IPS-NIHi7 (cell line): ENCODE results near the gene TTLL11.

Experiments used
- DNase-seq: peaks from one replicate; pipeline ENCODE4 v3.0.0; 2012; ENCODE audit warnings: mixed read lengths; ENCODE audit errors: extremely low spot score

TTLL11 gene

DNA sequence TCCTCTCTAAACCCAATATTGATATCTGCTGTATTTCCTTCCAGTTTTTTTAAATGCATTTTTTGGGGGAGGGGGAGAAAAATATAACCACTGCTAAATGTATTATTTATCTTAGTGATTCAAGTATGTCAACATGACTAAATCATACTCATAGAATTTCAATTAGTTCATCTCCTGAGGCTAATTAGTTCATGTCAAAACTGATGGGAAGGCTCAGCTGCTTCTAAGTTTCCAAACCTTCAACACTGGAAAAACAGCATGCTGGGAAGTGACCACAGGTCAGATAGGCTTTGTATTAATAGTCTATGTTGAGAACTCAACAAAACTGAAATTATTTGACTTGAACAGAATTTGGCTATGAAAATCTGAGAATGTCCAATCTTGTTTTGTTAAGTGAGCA lies 118.7 kb downstream of the TTLL11 start:
- no peak for DNase-seq

DNA sequence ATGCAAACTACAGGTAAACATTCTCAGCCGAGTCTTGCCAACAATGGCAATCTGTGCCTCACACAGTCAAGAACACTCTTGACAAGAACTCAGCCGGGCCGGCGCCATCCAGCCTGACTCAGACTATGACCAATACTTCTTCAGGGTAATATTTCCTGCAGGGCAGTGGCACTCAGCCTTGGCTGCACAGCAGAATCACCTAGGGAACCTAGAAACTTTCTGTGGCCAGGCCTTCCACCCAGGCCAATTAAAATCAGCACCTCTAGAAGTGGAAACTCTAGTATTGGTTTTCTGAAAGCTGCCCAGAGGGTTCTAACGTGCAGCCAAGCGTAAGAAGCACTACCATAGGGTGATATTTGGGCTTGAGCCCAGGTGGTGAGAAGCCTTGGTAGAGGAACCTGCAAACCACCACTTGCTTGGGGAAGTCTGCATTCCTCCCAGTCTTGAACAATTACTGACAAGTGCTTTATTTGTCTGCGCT lies 120.6 kb downstream of the TTLL11 start:
- no peak for DNase-seq

DNA sequence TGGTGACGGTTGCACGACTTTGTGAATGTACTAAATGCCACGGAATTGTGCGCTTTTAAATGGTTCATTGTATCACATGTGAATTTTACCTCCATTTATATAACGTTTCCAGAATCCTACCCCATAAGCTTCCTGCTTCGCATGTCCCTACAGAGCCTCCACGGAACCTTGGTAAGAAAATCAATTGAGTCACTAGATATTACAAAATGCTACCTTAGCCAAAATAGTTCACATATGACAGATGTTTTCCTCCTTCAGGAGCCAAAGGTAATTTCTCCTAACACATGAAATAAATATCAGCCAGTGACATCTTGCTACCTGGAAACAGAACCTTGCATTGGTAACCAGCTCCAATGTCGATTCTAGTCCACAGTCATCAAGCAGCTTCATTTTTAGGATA lies 125.1 kb downstream of the TTLL11 start:
- DNase-seq: no peak

DNA sequence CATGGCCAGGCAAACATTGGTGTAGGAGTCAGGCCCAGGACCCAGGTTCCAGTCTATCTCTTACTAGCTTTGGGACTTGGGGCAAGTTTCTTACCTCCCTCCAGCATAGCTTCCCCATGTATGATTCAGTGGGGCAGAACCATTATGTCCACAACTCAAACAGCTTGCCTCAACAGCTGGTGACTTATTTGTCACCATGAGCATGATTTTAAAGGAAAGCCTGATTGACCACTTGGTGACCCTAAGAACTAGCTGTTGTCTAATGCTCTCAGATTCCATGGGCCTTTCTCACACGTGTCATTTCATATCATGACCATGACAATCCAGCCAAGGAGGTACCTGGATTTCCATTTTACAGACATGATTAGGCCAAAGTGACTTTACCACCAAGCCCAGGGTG lies 126.4 kb downstream of the TTLL11 start:
- DNase-seq: no peak

DNA sequence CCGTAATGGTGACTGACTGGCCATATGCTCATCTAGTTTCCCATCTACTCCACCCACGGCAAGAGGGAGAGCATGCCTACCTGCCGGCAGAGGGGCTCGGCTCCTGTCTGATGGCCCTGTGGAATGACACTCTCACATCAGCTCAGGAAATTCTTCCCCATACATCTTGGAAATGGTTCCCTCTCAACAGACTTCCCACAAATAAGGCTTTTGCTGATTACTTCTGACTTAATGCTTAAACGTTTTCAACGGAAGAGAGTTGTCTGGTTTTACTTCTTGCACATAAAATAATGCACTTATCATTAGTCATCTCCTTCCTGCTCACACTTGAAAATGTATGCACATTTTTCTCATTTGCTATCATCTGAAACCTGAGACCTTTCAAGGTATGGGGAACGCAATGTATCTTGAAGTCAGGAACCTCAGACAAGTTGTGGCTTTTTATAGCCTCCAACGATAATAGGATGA lies 129.5 kb downstream of the TTLL11 start:
- DNase-seq: no peak

DNA sequence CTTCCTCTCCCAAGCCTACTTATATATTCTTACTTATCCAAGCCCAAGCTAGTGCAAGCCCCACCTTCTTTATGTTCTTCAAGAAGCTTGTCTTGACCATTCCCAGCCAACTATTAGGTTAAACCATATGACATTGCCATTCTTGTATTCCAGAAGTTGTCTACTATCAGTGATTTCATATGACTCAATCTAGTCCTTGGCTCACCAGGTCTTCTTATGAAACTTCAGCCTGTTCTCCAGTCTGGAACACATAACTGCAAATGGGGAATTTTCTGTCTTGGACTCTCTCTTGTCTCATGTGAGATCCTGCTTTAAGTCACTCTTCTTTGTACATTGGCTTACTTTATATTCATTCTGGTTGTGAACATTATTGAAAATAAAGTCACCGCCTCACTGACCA lies 130.7 kb downstream of the TTLL11 start:
- no peak for DNase-seq

DNA sequence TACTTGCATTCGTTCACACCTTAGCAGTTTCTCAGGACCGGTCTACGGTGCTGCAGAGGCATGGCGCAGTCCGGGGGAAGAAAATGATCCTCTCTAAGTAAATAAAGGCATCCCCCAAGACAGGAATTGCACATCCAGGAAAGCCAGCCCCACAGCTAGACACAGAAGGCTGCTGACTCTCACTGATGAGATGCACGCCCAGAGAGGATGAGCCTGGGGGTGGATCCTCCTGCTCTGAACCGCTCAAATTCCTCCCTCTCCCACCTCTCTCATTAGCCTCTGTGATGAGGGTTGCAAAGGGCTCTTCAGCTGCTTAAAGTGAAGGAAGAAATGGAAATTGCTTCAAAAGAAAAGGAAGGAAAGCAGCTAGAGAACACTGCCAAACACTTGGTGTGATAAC lies 132.4 kb downstream of the TTLL11 start:
- DNase-seq: no peak

DNA sequence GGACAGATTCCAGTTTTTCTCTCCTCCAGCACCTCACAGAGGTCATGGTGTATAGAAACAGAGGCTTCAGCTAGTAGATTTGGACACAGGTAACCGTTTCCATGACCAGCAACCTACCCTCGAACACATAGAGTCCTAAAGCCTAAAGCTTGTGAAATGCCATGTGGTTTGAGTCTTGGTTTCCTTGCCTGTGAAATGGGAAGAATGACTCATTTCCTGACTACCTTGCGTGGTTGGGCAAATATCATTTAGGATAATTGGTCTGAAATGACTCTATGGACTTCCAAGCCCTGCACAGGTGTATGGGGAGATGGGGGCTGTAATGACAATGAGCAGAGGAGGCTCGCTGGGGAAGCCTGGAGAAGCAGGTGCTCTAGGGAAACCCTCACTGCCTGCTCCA lies 134.6 kb downstream of the TTLL11 start:
- no peak for DNase-seq

DNA sequence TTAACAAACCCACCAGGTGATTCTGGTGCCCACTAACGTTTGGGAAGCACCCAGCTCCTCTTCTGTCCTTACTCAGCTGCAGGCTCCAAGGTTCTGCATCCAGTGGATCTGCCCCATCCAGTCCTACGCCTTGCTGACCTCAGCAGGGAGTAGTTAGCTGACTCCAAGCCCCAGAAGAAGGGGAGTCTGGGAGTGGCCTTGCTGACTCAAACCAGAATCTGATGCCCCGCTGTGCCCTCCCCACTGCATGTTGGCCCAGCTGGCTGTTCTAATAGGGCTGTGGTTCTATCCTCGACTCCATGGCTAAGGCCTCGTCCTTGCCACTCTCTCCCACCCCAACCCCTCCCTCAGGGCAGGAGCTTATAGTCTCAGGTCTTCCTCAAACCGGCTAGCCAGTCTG lies 136.3 kb downstream of the TTLL11 start:
- no peak for DNase-seq

DNA sequence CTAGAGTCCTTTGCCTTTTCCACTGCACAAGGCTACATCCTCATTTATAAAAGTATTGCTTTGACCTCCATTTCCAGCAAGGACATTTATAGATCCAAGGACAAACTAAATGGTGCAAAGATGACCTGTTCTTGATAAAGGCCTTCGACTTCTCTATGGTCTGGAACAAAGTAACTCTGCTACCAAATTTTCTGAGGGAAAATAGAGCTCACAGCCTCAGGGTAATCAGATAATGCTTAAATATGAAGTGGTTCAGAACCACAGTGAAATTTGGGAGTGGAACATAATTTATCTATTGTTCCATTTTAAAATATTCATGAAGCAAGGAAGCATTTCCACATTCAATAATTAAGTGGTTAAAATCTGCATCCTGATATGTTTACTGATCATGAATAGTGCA lies 137.5 kb downstream of the TTLL11 start:
- DNase-seq: no peak

DNA sequence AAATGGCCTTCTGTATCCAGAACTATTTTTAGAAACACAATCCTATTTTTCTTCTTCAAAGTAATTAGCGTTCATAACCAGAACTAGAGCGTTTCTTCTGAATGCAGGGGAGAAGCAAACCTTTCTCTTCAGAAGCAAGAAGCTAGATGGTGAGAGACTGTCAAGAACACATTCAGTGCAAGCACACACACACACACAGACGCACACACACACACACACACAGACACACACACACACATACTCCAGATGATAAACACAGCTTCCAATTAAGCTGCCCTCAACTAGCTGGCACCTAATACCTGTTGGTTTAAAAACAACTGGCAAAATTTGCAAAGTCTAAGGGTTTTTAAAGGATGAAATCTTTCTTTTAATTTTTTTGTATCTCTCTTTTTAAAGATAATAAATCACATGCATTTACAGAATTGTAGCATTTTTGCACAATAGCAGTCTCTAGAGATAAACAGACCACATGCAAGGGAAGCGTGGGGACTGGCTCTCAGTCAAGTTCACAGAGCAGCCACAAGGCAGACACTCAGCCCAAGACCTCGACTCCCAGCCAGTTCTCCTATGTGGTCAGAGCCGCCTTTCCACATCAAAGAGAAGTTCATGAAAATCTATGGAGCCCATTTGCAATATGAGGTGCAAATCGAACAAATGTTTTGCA lies 138.5 kb downstream of the TTLL11 start:
- no peak for DNase-seq

DNA sequence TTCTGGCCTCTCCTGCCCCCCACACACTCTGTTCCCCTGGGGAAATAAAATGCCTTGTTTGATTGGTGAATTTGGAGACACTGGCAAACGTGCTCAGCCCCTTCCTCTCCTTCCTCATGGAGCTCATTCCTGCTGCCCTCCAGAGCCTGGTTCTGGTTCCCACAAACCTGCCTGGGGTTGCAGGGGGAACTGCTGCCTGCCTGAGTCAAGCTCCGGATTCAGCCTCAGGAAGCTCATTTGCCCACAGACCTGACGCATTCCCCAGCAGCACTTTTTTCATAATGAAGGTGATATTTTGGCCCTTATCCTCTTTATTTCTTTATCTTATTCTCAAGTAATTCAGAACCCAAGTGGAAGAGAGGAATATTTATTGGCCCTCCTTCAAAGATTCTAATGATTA lies 140.5 kb downstream of the TTLL11 start:
- DNase-seq: no peak

DNA sequence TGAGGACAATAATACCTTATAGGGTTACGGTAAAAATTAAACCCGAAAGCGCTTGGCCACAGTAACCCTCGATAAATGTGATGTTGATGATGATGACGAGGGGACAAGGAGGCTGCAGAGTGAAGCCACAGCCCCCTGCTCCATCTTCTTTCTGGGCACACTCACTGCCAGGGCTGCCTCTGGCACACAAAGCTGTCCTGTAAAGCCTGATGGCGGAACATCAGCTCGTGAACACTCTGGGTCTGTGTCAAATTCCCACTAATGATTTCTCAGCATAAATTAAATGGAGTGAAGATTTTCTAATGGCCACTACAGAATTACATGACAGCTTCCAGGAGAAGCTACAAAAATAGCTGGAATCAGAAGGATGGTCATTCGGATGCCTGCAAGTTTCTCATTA lies 142.2 kb downstream of the TTLL11 start:
- no peak for DNase-seq

DNA sequence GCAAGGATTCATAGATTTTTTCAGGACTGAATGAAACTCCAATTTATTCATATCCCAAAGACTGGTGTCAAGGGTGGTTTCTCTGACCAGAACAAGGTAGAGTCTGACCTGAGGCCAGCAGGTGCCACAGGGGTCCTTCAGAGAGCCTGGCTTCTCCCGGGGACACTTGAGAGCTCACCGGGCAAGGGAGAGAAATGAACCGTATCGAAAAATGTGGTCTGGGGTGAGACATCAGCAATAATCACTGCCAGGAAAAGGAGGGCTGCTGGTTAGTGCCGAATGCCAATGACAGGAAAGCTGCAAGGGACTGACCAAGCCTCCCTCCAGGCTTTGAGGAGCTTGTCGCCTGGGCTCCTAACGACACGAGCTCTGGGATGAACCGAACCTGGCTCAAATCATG lies 142.7 kb downstream of the TTLL11 start:
- DNase-seq: no peak

DNA sequence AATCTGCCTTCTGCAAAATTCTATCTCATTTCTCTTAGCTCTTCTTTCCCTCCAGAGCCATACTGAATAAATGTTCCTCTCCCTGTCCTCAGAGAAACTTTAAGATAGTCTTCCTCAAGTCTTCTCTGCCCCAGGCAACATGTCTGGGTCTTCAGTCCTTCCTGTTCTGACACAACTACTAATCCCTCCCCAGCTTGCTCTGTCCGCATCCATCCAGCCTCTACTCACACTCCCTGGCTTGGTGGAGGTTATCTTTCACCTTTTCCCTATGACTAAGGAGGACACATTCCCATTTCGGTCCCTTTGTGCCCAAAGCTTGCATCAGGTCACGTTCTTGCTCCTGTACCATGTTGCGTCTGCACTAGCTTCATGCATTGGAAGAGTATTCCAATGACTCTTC lies 143.3 kb downstream of the TTLL11 start:
- no peak for DNase-seq

DNA sequence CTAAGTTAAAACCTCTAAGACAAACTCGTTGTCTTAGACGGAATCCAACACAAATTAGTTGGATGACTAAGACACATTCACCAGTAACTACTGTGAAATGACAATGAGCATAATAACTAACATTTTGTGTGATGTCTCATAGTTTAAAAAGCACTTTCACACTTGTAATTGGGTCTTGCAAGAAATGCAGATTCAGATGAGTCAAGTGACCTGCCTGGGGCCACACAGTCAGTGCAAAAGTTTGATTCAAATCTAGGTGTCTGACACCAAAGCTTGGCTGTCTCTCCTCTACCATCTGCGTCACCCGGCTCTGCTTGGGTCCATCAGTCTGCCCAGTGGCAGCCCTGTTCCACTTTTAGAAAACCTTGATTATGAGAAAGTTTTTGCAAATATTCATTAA lies 143.7 kb downstream of the TTLL11 start:
- DNase-seq: no peak

DNA sequence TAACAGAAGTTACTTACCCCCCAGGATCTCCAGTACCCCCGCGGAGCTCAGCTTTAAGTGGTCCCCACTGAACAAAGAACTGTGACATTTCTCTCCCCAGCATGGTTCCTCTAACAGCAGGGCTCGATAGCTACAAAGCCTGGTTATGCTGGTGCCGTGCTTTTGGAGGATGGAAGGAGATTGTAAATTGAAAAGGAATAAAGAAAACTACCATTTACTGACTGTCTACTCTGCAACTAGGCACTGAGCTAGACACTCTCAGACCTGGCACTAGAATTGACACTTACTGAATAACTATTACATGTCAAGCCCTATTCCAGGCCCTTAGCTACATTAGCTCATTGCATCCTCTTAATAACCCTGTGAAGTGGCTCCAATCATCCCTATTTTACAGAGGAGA lies 145.3 kb downstream of the TTLL11 start:
- no peak for DNase-seq

DNA sequence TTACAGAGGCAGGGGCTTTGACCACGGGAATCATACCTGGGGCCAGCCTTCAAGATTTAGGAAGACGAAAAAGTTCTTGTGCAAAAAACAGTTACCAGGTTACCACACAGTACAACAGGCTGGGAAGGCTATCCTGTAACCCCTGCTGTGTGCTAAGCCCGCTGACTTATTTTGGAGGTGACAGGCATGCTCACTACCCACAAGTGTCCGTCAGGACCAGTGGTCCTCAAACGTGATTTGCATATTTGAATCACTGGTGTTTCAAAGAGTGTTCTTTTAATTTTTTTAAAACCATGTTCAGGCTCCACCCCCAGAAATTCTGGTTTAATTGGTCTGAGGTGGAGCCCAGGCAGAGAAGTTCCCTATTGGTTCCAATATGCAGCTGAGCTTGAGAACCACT lies 146.6 kb downstream of the TTLL11 start:
- no peak for DNase-seq

DNA sequence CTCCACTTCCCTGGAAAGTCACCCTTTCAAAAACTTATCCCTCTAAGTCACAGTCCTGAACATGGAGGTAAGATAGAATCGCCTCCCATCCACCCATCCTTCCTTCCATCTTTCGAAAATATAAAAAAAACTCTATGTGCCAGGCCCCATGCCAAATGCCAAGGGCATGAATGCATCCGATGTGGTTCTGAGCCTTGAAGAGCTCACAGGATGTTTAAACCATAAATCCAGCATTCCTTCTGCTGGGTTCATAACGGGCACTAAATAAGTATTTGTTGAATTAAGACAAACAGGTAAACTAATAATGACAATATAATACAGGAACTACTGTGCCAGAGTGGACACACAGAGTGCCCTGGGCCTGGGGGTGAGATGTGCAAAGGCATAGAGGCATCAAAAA lies 147.3 kb downstream of the TTLL11 start:
- DNase-seq: no peak

DNA sequence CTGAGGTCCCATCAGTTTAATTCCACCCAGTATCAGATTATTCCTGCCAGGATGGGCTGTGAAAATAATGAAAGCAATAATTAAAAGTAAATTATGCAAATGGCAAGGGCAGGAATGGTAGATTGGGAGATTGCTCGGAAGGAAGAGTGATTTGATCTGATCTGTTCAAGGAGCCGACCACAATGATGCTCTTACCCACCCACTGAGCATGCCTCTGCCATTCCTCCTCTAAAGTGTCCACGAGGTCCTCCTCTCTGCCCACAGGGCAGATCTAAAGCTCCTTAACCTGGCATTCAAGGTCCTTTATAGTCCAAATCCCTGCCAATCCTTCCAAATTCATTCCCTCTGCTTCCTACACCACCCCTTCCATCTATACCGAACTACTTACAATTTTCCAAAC lies 147.8 kb downstream of the TTLL11 start:
- DNase-seq: no peak

DNA sequence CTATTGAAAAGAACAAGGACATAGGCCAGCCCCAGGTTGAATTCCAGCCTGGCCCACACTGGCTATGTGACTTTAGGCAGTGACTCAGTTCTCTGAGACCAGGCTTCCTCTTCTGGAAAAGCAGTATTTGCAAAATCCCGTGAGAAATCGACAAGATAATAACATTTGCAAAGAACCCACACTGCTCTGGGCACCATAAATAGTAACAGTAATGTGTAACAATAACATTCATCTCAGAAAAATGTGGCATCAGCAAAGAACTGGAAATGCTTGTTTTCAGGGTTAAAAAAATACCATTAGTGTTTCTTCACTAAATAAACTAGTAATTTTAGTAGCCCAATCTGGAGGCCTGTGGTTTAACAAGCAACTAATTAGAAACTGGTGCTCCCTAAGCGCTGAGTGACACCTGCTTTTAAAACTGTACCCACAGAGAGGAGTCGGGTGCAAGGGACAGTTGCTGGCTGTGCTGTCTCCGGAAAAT lies 148.4 kb downstream of the TTLL11 start:
- no peak for DNase-seq

DNA sequence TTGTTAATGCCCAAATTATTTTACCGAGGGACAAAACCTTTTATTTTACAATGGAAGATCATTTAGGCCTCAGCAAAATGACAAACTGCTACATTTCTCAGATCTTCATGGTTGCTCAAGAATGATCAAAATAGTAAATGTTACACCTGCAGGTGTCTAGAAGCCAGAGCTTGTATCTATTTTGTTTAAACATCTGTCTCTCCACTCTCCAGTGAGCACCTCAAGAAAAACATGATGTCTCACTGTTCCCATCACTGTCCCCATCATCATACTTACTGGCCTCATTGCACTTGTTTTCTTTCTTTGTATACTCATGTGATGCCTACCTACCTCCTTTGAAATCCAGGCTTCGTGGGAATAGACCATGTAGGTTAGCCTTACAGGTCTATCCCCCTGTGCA lies 149.6 kb downstream of the TTLL11 start:
- DNase-seq: no peak

DNA sequence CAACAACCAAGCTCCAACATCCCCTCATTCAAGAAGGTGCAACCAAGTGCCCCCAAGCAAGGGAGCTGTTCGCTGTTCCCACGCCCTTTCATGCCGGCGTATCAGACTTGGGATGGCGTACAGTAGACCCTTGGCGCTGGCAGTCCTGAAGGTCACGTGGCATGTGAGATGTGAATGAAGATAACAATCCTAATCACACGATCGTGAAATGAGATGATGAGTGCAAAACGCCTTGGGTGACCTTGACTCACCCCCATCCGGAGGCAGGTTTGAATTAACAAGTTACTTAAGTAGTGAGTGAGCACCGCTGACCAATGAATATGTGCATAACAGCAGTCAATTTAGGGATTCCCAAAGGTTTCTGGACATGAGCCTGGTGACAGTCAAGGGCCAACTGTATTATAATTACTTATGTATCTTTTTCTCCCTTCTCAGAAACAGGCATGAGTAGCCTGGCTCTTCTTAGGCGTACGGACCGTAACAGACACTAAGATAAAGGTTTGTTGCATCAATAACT lies 150.2 kb downstream of the TTLL11 start:
- DNase-seq: no peak

DNA sequence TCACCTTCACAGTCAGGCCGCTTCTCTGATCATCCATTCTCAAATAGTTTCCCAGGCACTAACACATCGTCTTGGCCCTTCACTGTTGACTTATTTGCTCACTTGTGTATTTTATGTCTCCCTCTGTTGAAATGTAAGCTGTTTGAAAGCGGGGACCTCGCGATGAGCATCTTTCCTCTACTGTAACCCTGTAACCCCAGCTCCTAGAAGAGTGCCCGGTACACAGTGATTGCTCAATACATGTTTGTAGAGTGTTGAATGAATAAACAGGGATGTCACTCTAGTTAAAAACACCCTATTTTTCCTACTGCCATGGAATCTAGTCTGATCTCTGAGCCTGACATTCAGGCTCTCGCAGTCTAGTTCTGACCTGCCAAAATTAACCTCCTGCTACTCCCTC lies 150.8 kb downstream of the TTLL11 start:
- DNase-seq: no peak
